ENCODE data around the gene PDE7B. TPM values are rescaled to one million over a fixed set of nuclear protein-coding genes. Genes with fewer than 3 reads are reported as not detected.

PDE7B gene
- total RNA-seq, 4 donors from 2014 or later: 3.4 to 15.4 (median 9.3) TPM

DNA sequence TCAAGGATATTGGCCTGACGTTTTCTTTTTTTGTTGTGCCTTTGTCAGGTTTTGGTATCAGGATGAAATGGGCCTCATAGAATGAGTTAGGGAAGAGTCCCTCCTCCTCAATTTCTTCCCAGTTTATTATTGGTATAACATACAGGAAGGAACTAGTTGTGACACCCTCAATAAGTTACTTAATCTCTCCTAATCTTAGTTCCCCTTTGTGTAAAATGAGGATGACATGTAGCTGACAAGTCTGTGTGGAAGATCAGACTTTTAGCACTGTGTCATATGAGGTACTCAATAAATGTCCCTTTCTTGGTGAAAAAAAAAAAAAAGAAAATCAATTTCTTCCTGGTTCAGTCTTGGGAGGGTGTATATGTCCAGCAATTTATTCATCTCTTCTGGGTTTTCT is 155.8 kb downstream of the PDE7B start:
- TF ChIP-seq EP300 (IDR thresholded peaks at IDR 0.05) (no peak), POLR2AphosphoS5 (IDR thresholded peaks at IDR 0.05) (no peak), POLR2A (IDR thresholded peaks at IDR 0.05; ENCODE audit: low read depth) (no peak)
- TF ChIP-seq, protein P1, sequence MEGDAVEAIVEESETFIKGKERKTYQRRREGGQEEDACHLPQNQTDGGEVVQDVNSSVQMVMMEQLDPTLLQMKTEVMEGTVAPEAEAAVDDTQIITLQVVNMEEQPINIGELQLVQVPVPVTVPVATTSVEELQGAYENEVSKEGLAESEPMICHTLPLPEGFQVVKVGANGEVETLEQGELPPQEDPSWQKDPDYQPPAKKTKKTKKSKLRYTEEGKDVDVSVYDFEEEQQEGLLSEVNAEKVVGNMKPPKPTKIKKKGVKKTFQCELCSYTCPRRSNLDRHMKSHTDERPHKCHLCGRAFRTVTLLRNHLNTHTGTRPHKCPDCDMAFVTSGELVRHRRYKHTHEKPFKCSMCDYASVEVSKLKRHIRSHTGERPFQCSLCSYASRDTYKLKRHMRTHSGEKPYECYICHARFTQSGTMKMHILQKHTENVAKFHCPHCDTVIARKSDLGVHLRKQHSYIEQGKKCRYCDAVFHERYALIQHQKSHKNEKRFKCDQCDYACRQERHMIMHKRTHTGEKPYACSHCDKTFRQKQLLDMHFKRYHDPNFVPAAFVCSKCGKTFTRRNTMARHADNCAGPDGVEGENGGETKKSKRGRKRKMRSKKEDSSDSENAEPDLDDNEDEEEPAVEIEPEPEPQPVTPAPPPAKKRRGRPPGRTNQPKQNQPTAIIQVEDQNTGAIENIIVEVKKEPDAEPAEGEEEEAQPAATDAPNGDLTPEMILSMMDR (IDR thresholded peaks at IDR 0.05): no peak

DNA sequence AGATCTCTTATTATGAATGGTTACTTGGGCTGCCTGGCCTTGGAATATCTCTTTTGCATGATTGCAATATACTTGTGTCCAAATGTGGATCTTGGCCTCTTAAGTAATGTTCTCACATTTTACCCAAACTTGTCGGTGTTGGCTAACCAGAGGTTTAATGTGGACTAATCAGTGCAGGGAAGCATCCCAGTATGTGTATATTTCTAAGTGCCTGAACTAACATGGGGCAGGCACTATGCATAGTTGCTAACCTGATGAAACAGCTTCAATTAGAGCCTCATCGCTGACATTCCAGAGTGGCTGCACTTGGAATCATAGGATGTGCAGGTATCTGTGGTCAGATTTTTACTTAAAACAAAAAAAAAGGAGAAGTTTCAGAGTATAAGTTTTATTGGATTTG is 160.0 kb downstream of the PDE7B start:
- TF ChIP-seq POLR2A (IDR thresholded peaks at IDR 0.05; ENCODE audit: low read depth) (no peak), POLR2AphosphoS5 (IDR thresholded peaks at IDR 0.05) (no peak), EP300 (IDR thresholded peaks at IDR 0.05) (no peak)
- TF ChIP-seq, protein P1 (IDR thresholded peaks at IDR 0.05): no peak
- peaks cover 0 to 6% (median 0%) of the 10 kb centered on the region in 4 donors for H3K4me1 ChIP-seq
- no peak overlapping the region for H3K4me3 ChIP-seq
- no peaks in the 10 kb centered on the region for H3K27me3 ChIP-seq
- H3K27ac ChIP-seq (replicated peaks in 1 of 4): no peak overlapping the region
- intact Hi-C loops (cut with DNase I): no loop called here
- 88% methylated on average over 2 of the region's 2 CpGs for WGBS
- H3K36me3 ChIP-seq: no peaks in the 10 kb centered on the region
- DNase-seq (ENCODE audit: extremely low spot score): no peak
- H3K9me3 ChIP-seq: peaks cover 0 to 7% (median 2%) of the 10 kb centered on the region in 4 donors

More for the DNA sequence above, 155.8 kb downstream of the PDE7B start:
- Histone ChIP-seq H3K36me3 (no peaks in the 10 kb centered on the region), H3K4me3 (no peak overlapping the region), H3K4me1 (peaks cover 0 to 5% (median 0%) of the 10 kb centered on the region in 4 donors), H3K9me3 (peaks cover 0 to 11% (median 4%) of the 10 kb centered on the region in 4 donors), H3K27ac (replicated peaks in 1 of 4) (no peak overlapping the region), H3K27me3 (no peaks in the 10 kb centered on the region)
- 60% methylated on average over 1 of the region's 1 CpG for WGBS
- intact Hi-C loops (cut with DNase I): no loop called here
- no peak for DNase-seq (ENCODE audit: extremely low spot score)

DNA sequence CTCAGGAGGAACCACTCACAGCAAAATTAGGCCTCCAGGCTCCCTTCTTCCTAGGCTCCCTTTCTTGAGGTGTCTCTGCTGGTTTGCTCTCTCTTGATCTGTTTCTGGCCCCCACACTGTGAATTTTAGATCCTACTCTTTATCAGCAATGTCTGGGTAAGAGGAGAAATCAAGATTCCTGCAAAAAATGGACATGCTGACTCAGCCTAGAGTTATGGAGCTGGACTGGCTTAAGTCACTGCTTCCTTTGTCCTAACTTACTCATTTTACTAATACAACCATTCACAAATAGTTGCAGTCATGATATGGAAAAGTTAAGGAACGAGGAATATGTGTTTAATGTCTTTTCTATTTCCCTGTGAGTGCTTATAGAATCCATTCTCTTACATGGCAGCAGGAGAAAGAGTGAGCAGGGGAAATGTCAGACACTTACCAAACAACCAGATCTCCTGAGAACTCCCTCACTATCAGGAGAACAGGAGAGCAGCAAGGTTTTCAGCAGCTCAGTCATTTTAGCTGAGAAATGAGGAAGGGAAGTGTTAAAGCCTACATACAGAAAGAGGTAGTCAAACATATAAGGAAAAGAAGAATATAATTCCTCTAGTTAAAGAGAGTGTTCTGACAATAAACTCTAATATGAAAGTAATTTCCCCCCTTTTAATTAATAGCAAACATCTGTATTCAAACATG is 160.8 kb downstream of the PDE7B start:
- H3K4me3 ChIP-seq: no peak overlapping the region
- H3K27ac ChIP-seq (replicated peaks in 1 of 4): no peak overlapping the region
- intact Hi-C loops (cut with DNase I): no loop called here
- H3K9me3 ChIP-seq: no peaks in the 10 kb centered on the region
- no peaks in the 10 kb centered on the region for H3K27me3 ChIP-seq
- H3K36me3 ChIP-seq: no peaks in the 10 kb centered on the region
- WGBS: 82% methylated on average over 1 of the region's 1 CpG
- TF ChIP-seq EP300 (IDR thresholded peaks at IDR 0.05) (no peak), POLR2A (IDR thresholded peaks at IDR 0.05; ENCODE audit: low read depth) (no peak), POLR2AphosphoS5 (IDR thresholded peaks at IDR 0.05) (no peak)
- TF ChIP-seq, protein P1 (IDR thresholded peaks at IDR 0.05): no peak
- H3K4me1 ChIP-seq: peaks cover 0 to 6% (median 0%) of the 10 kb centered on the region in 4 donors
- no peak for DNase-seq (ENCODE audit: extremely low spot score)

- no peaks in the 10 kb centered on the region for H3K9me3 ChIP-seq
- no peak overlapping the region for H3K4me3 ChIP-seq
- WGBS: 86% methylated on average over 1 of the region's 1 CpG
- no peaks in the 10 kb centered on the region for H3K27me3 ChIP-seq
- no peak for DNase-seq (ENCODE audit: extremely low spot score)
- H3K27ac ChIP-seq (replicated peaks in 1 of 4): no peak overlapping the region
- H3K4me1 ChIP-seq: peaks cover 0 to 6% (median 0%) of the 10 kb centered on the region in 4 donors
- H3K36me3 ChIP-seq: no peaks in the 10 kb centered on the region
- intact Hi-C loops (cut with DNase I): no loop called here
- TF ChIP-seq, protein P1 (IDR thresholded peaks at IDR 0.05): no peak
Observed at GRCh38 chr6:136012943-136013342, 161.4 kb downstream of the PDE7B start.
